WTC11 (cell line): ENCODE measurements around the gene CNTNAP2. TPM values are rescaled to one million over a fixed set of nuclear protein-coding genes. Genes with fewer than 3 reads are reported as not detected.
A peak's percentile ranks its signal among the peaks of the same experiment; 100 is the strongest.

ENCODE experiments used
- ATAC-seq: fragments of 200-7000 bp; cut with Tn5 transposase; 2 replicates; pipeline ENCODE4 v1.10.0; 2021; ENCODE audit warnings: mild to moderate bottlenecking, moderate library complexity
- CTCF ChIA-PET: fragments of 300-600 bp; sonication (Branson Sonifier 250); formaldehyde crosslinking; loops from one replicate; lab custom pipeline; 2021; ENCODE audit warnings: antibody characterized with exemption; lab: Charles Lee
- POLR2A ChIA-PET: fragments of 350-600 bp; sonication (Branson Sonifier 250); formaldehyde crosslinking; loops from one replicate; lab custom pipeline; 2021; ENCODE audit warnings: antibody characterized with exemption; lab: Charles Lee
- DNase-seq: peaks from one replicate; pipeline ENCODE4 v3.0.0; 2021; ENCODE audit warnings: low spot score
- H3K27ac Mint-ChIP-seq: 2 replicates; pipeline ENCODE4 v1.8.0; 2021; ENCODE audit warnings: mixed read lengths
- H3K27me3 Mint-ChIP-seq: 2 replicates; pipeline ENCODE4 v1.8.0; 2021; ENCODE audit warnings: low read depth, mild to moderate bottlenecking, moderate library complexity, mixed read lengths
- H3K36me3 Mint-ChIP-seq: 2 replicates; pipeline ENCODE4 v1.8.0; 2021; ENCODE audit warnings: mixed read lengths
- H3K4me1 Mint-ChIP-seq: 2 replicates; pipeline ENCODE4 v1.8.0; 2022; ENCODE audit warnings: mixed read lengths
- H3K4me3 Mint-ChIP-seq: 2 replicates; pipeline ENCODE4 v1.8.0; 2021; ENCODE audit warnings: mild to moderate bottlenecking, moderate library complexity, mixed read lengths
- H3K9me3 Mint-ChIP-seq: 2 replicates; pipeline ENCODE4 v1.8.0; 2021; ENCODE audit warnings: mixed read lengths
- CTCF ChIP-seq: fragments of 200-600 bp; IDR thresholded peaks from 2 replicates; pipeline ENCODE4 v1.8.0; 2022; ENCODE audit warnings: antibody characterized with exemption
- E2F1 ChIP-seq: sonication (generic); formaldehyde crosslinking; IDR thresholded peaks from 2 replicates; pipeline ENCODE4 v1.8.0; 2022; ENCODE audit warnings: mild to moderate bottlenecking, missing genetic modification reagents
- ELF4 ChIP-seq: sonication (generic); formaldehyde crosslinking; IDR thresholded peaks from 2 replicates; pipeline ENCODE4 v1.8.1; 2022; ENCODE audit warnings: low read depth, mild to moderate bottlenecking, moderate library complexity, missing genetic modification reagents
- ERG ChIP-seq: fragments of 250-450 bp; sonication (Bioruptor Pico); IDR thresholded peaks from 2 replicates; pipeline ENCODE4 v1.8.0; 2021; ENCODE audit warnings: mild to moderate bottlenecking
- ESRRA ChIP-seq: sonication (generic); formaldehyde crosslinking; IDR thresholded peaks from 2 replicates; pipeline ENCODE4 v1.8.1; 2022; ENCODE audit warnings: mild to moderate bottlenecking, missing genetic modification reagents, borderline replicate concordance
- FOXJ3 ChIP-seq: sonication (generic); formaldehyde crosslinking; IDR thresholded peaks from 2 replicates; pipeline ENCODE4 v1.9.0; 2021; ENCODE audit warnings: missing genetic modification reagents, mild to moderate bottlenecking, borderline replicate concordance
- GRHL2 ChIP-seq: fragments of 250-450 bp; sonication (Bioruptor Pico); IDR thresholded peaks from 2 replicates; pipeline ENCODE4 v1.8.0; 2022; ENCODE audit warnings: mild to moderate bottlenecking, moderate library complexity; ENCODE audit not compliant: insufficient replicate concordance, severe bottlenecking
- GTF2I ChIP-seq: fragments of 250-450 bp; sonication (Bioruptor Pico); conservative IDR thresholded peaks from 2 replicates; pipeline ENCODE4 v1.4.0; 2021; ENCODE audit warnings: mild to moderate bottlenecking
- JAZF1 ChIP-seq: fragments of 250-450 bp; sonication (Bioruptor Pico); IDR thresholded peaks from 2 replicates; pipeline ENCODE4 v1.9.0; 2021; ENCODE audit warnings: moderate library complexity, mild to moderate bottlenecking, inconsistent platforms
- MYBL2 ChIP-seq: sonication (generic); formaldehyde crosslinking; IDR thresholded peaks from 2 replicates; pipeline ENCODE4 v1.8.1; 2023; ENCODE audit warnings: mild to moderate bottlenecking, moderate library complexity, missing genetic modification reagents
- NFE2L1 ChIP-seq: sonication (generic); formaldehyde crosslinking; IDR thresholded peaks from 2 replicates; pipeline ENCODE4 v1.8.1; 2023; ENCODE audit warnings: missing genetic modification reagents
- OVOL2 ChIP-seq: fragments of 250-450 bp; sonication (Bioruptor Pico); IDR thresholded peaks from 2 replicates; pipeline ENCODE4 v1.9.0; 2021; ENCODE audit warnings: mild to moderate bottlenecking, borderline replicate concordance
- RORB ChIP-seq: fragments of 250-450 bp; sonication (Bioruptor Pico); IDR thresholded peaks from 2 replicates; pipeline ENCODE4 v1.9.0; 2021; ENCODE audit warnings: mild to moderate bottlenecking
- USF1 ChIP-seq: sonication (generic); formaldehyde crosslinking; IDR thresholded peaks from 2 replicates; pipeline ENCODE4 v1.8.0; 2022; ENCODE audit warnings: mild to moderate bottlenecking, missing genetic modification reagents
- ZNF219 ChIP-seq: sonication (generic); formaldehyde crosslinking; IDR thresholded peaks from 2 replicates; pipeline ENCODE4 v1.8.0; 2023; ENCODE audit warnings: missing genetic modification reagents, mild to moderate bottlenecking, borderline replicate concordance
- ZNF263 ChIP-seq: sonication (generic); formaldehyde crosslinking; IDR thresholded peaks from 2 replicates; pipeline ENCODE4 v1.8.1; 2022; ENCODE audit warnings: low read depth, mild to moderate bottlenecking, moderate library complexity, missing genetic modification reagents
- total RNA-seq: library from RNA; stranded (reverse); gene quantifications from 3 replicates; pipeline ENCODE4 v1.2.3, GENCODE V29; 2021
- TF ChIP-seq, protein P1 (sequence below): sonication (generic); formaldehyde crosslinking; IDR thresholded peaks from 2 replicates; pipeline ENCODE4 v1.8.1; 2022; ENCODE audit warnings: low read depth, missing genetic modification reagents, borderline replicate concordance
- TF ChIP-seq, protein P2 (sequence below): fragments of 250-450 bp; sonication (Bioruptor Pico); IDR thresholded peaks from 2 replicates; pipeline ENCODE4 v1.9.0; 2021; ENCODE audit warnings: mild to moderate bottlenecking
- TF ChIP-seq, protein P3 (sequence below): sonication (generic); formaldehyde crosslinking; IDR thresholded peaks from 2 replicates; pipeline ENCODE4 v1.8.0; 2023; ENCODE audit warnings: missing genetic modification reagents, mild to moderate bottlenecking, borderline replicate concordance

CNTNAP2 gene
- total RNA-seq, 1 experiment from 2014 or later, result 63.8 TPM

DNA sequence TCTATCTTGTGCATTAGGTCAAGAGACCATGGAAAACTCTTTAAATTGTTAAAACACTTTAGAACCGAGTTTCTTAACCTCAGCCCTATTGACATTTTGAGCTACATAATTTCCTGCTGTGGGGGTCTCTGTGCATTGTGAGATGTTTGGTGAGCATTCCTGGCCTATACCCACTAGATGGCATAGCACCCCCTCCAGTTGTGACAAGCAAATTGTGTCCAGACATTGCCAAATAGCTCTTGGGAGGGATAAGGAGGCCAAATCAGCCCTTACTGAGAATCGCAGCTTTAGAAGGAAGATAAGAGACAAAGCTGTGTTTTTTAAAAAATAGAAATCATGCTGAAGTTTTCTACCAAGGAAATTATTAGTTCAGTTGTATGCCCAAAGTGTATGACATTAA, 1315.5 kb downstream of the CNTNAP2 start:
- ATAC-seq, result peak; percentile 87
- no peak overlapping the region for H3K4me3 Mint-ChIP-seq
- peaks cover 4% of the 10 kb centered on the region for H3K9me3 Mint-ChIP-seq
- 0 out of 2 replicates have a peak, but pooled peaks cover 1% of the 10 kb centered on the region for H3K36me3 Mint-ChIP-seq
- H3K27ac Mint-ChIP-seq, result no peak overlapping the region
- H3K4me1 Mint-ChIP-seq, result no peaks in the 10 kb centered on the region
- peak; percentile 30 for DNase-seq
- TF ChIP-seq NFE2L1 (no peak), USF1 (no peak), GTF2I (CRISPR knock-in tag) (no peak), ZNF263 (CRISPR knock-in tag) (no peak), E2F1 (CRISPR knock-in tag) (no peak), ERG (CRISPR knock-in tag) (no peak), ZNF219 (CRISPR knock-in tag) (no peak), MYBL2 (CRISPR knock-in tag) (no peak), OVOL2 (CRISPR knock-in tag) (no peak), CTCF (no peak), GRHL2 (CRISPR knock-in tag) (no peak), RORB (no peak), ELF4 (CRISPR knock-in tag) (no peak), ESRRA (CRISPR knock-in tag) (no peak), JAZF1 (no peak), FOXJ3 (CRISPR knock-in tag) (no peak)
- TF ChIP-seq, protein P1, sequence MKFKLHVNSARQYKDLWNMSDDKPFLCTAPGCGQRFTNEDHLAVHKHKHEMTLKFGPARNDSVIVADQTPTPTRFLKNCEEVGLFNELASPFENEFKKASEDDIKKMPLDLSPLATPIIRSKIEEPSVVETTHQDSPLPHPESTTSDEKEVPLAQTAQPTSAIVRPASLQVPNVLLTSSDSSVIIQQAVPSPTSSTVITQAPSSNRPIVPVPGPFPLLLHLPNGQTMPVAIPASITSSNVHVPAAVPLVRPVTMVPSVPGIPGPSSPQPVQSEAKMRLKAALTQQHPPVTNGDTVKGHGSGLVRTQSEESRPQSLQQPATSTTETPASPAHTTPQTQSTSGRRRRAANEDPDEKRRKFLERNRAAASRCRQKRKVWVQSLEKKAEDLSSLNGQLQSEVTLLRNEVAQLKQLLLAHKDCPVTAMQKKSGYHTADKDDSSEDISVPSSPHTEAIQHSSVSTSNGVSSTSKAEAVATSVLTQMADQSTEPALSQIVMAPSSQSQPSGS (CRISPR knock-in tag), result no peak
- TF ChIP-seq, protein P2, sequence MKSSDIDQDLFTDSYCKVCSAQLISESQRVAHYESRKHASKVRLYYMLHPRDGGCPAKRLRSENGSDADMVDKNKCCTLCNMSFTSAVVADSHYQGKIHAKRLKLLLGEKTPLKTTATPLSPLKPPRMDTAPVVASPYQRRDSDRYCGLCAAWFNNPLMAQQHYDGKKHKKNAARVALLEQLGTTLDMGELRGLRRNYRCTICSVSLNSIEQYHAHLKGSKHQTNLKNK (CRISPR knock-in tag), result no peak
- TF ChIP-seq, protein P3, sequence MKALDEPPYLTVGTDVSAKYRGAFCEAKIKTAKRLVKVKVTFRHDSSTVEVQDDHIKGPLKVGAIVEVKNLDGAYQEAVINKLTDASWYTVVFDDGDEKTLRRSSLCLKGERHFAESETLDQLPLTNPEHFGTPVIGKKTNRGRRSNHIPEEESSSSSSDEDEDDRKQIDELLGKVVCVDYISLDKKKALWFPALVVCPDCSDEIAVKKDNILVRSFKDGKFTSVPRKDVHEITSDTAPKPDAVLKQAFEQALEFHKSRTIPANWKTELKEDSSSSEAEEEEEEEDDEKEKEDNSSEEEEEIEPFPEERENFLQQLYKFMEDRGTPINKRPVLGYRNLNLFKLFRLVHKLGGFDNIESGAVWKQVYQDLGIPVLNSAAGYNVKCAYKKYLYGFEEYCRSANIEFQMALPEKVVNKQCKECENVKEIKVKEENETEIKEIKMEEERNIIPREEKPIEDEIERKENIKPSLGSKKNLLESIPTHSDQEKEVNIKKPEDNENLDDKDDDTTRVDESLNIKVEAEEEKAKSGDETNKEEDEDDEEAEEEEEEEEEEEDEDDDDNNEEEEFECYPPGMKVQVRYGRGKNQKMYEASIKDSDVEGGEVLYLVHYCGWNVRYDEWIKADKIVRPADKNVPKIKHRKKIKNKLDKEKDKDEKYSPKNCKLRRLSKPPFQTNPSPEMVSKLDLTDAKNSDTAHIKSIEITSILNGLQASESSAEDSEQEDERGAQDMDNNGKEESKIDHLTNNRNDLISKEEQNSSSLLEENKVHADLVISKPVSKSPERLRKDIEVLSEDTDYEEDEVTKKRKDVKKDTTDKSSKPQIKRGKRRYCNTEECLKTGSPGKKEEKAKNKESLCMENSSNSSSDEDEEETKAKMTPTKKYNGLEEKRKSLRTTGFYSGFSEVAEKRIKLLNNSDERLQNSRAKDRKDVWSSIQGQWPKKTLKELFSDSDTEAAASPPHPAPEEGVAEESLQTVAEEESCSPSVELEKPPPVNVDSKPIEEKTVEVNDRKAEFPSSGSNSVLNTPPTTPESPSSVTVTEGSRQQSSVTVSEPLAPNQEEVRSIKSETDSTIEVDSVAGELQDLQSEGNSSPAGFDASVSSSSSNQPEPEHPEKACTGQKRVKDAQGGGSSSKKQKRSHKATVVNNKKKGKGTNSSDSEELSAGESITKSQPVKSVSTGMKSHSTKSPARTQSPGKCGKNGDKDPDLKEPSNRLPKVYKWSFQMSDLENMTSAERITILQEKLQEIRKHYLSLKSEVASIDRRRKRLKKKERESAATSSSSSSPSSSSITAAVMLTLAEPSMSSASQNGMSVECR, result no peak
- peaks cover 80% of the 10 kb centered on the region for H3K27me3 Mint-ChIP-seq
- ChIA-PET CTCF (interaction anchor here (0.6 to 1.7 kb wide), 21 partner anchors 10 to 810 kb away, joined by 3 to 27 read pairs (median 4); no protein-coding TSS in a partner anchor), POLR2A (no interaction called here)
